SK-N-SH (cell line): Measurements from ENCODE around the gene LPAR1. TPM values are rescaled to one million over a fixed set of nuclear protein-coding genes. Genes with fewer than 3 reads are reported as not detected.

Experiments
- CTCF ChIA-PET: fragments of 300-600, 350-600 bp; formaldehyde crosslinking; extraction: SDS; loops from one replicate; lab custom pipeline; 2021; lab: Yijun Ruan, JAX
- POLR2A ChIA-PET: fragments of 350-600 bp; sonication (Branson Sonifier 250); formaldehyde crosslinking; extraction: SDS; loops from one replicate; lab custom pipeline; 2020; ENCODE audit warnings: antibody characterized with exemption, inconsistent platforms; lab: Yijun Ruan, JAX
- DNase-seq: peaks from one replicate; pipeline ENCODE4 v3.0.0; 2012
- H2AFZ ChIP-seq: fragments of 200-600 bp; sonication (generic); 2 replicates; pipeline ENCODE4 v1.8.1; 2016; ENCODE audit warnings: antibody characterized with exemption, mild to moderate bottlenecking, low read depth
- H3F3A ChIP-seq: fragments of 200-600 bp; sonication (generic); replicated peaks from 2 replicates; pipeline ENCODE3; 2016; ENCODE audit warnings: antibody characterized with exemption, mild to moderate bottlenecking; ENCODE audit not compliant: insufficient read depth
- H3K27ac ChIP-seq, 2 experiments: fragments of 200-500 bp in 1 of 2; fragments of 200-600 bp in 1 of 2; sonication (Bioruptor generic) in 1 of 2; sonication (generic), shearing (Covaris generic) in 1 of 2; 2 replicates each; pipeline versions ENCODE4 v1.5.1 to v1.6.1; 2014 to 2016; ENCODE audit warnings: low read depth in 2 of 2, inconsistent platforms in 1 of 2, low read length in 1 of 2, mild to moderate bottlenecking in 1 of 2, mixed read lengths in 1 of 2
- H3K27me3 ChIP-seq: fragments of 200-600 bp; sonication (generic), shearing (Covaris generic); 2 replicates; pipeline ENCODE4 v1.6.1; 2016; ENCODE audit warnings: mixed run types; ENCODE audit not compliant: insufficient read depth
- H3K36me3 ChIP-seq, 2 experiments: fragments of 200-500 bp in 1 of 2; fragments of 200-600 bp in 1 of 2; sonication (Bioruptor generic) in 1 of 2; sonication (generic) in 1 of 2; replicated peaks in 1 of 2; 2 replicates each; pipeline versions ENCODE3 to v1.5.1; 2014 to 2016; ENCODE audit warnings: low read length in 1 of 2, mild to moderate bottlenecking in 1 of 2; ENCODE audit not compliant: insufficient read depth in 2 of 2, control insufficient read depth in 1 of 2
- H3K4me1 ChIP-seq, 2 experiments: fragments of 200-500 bp in 1 of 2; fragments of 200-600 bp in 1 of 2; sonication (Bioruptor generic) in 1 of 2; sonication (generic), shearing (Covaris generic) in 1 of 2; 2 replicates each; pipeline versions ENCODE4 v1.5.1 to v1.6.1; 2014 to 2016; ENCODE audit warnings: low read depth in 1 of 2, low read length in 1 of 2, mixed run types in 1 of 2; ENCODE audit not compliant: insufficient read depth in 2 of 2, control insufficient read depth in 1 of 2
- H3K4me2 ChIP-seq: fragments of 200-600 bp; sonication (generic), shearing (Covaris generic); 2 replicates; pipeline ENCODE4 v1.6.1; 2017; ENCODE audit warnings: mixed run types
- H3K4me3 ChIP-seq, 2 experiments: fragments of 200-500 bp in 1 of 2; fragments of 200-600 bp in 1 of 2; sonication (Bioruptor generic) in 1 of 2; sonication (generic), shearing (Covaris generic) in 1 of 2; 2 replicates each; pipeline versions ENCODE4 v1.5.1 to v1.8.1; 2014 to 2016; ENCODE audit warnings: low read depth in 2 of 2, inconsistent platforms in 1 of 2, low read length in 1 of 2, mild to moderate bottlenecking in 1 of 2, mixed read lengths in 1 of 2, moderate library complexity in 1 of 2
- H3K79me2 ChIP-seq: fragments of 200-600 bp; sonication (generic); 2 replicates; pipeline ENCODE4 v1.8.1; 2017; ENCODE audit warnings: mild to moderate bottlenecking; ENCODE audit not compliant: insufficient read depth
- H3K9ac ChIP-seq: fragments of 200-600 bp; sonication (generic); 2 replicates; pipeline ENCODE4 v1.6.1; 2017; ENCODE audit warnings: mixed run types
- H3K9me2 ChIP-seq: fragments of 200-600 bp; sonication (generic); 2 replicates; pipeline ENCODE4 v1.6.1; 2017; ENCODE audit warnings: mixed run types
- H3K9me3 ChIP-seq: fragments of 200-600 bp; sonication (generic); 2 replicates; pipeline ENCODE4 v1.6.1; 2017; ENCODE audit warnings: mixed run types, mild to moderate bottlenecking, moderate library complexity
- H4K20me1 ChIP-seq: fragments of 200-600 bp; sonication (generic); 2 replicates; pipeline ENCODE4 v1.6.1; 2017; ENCODE audit warnings: mild to moderate bottlenecking, mixed run types; ENCODE audit not compliant: insufficient read depth
- CHD2 ChIP-seq: fragments of 150-350 bp; IDR thresholded peaks from 2 replicates; pipeline ENCODE4 v1.6.1; 2018; ENCODE audit warnings: low read length; ENCODE audit not compliant: partially characterized antibody
- ELF1 ChIP-seq: IDR thresholded peaks from 2 replicates; pipeline ENCODE4 v1.4.0; 2012
- GABPA ChIP-seq: IDR thresholded peaks from 2 replicates; pipeline ENCODE4 v1.4.0; 2012; ENCODE audit warnings: low read depth, mild to moderate bottlenecking
- GATA2 ChIP-seq: sonication (generic); formaldehyde crosslinking; IDR thresholded peaks from 2 replicates; pipeline ENCODE4 v1.5.0; 2020; ENCODE audit warnings: mild to moderate bottlenecking, missing genetic modification reagents
- JUND ChIP-seq: IDR thresholded peaks from 2 replicates; pipeline ENCODE4 v1.4.0; 2012
- NRF1 ChIP-seq: IDR thresholded peaks from 2 replicates; pipeline ENCODE4 v1.6.1; 2012; ENCODE audit warnings: low read depth, mild to moderate bottlenecking, low read length
- POLR2AphosphoS5 ChIP-seq: IDR thresholded peaks from 2 replicates; pipeline ENCODE4 v1.6.1; 2012; ENCODE audit warnings: low read depth, low read length
- RAD21 ChIP-seq: IDR thresholded peaks from 2 replicates; pipeline ENCODE4 v1.6.1; 2012; ENCODE audit warnings: mild to moderate bottlenecking, low read length
- RCOR1 ChIP-seq: fragments of 150-350 bp; IDR thresholded peaks from 2 replicates; pipeline ENCODE4 v1.6.1; 2017; ENCODE audit warnings: antibody characterized with exemption, low read length
- RXRA ChIP-seq: IDR thresholded peaks from 2 replicates; pipeline ENCODE4 v1.4.0; 2012; ENCODE audit warnings: low read depth, mild to moderate bottlenecking, borderline replicate concordance
- SMC3 ChIP-seq: IDR thresholded peaks from 2 replicates; pipeline ENCODE4 v1.6.1; 2012; ENCODE audit warnings: low read depth, low read length, improper control_type of control experiment
- YY1 ChIP-seq: IDR thresholded peaks from 2 replicates; pipeline ENCODE4 v1.4.0; 2012; ENCODE audit warnings: low read depth, mild to moderate bottlenecking
- WGBS: methylation state at CpG from one replicate; pipeline ENCODE4 v1.1.6; 2017; ENCODE audit warnings: low lambda C conversion rate; 5-methylcytosine and 5-hydroxymethylcytosine counted together
- polyA plus RNA-seq, 3 experiments: library from polyadenylated mRNA; depleted of rRNA; stranded (reverse); fragments of >200 nt; gene quantifications; 2 replicates each; pipeline ENCODE4 v1.2.3, GENCODE V29; 2012
- TF ChIP-seq, protein P1 (sequence below): IDR thresholded peaks from 2 replicates; pipeline ENCODE4 v1.4.0; 2012; ENCODE audit warnings: low read depth, borderline replicate concordance
- TF ChIP-seq, protein P2 (sequence below): fragments of 200-600 bp; sonication (generic); IDR thresholded peaks from 2 replicates; pipeline ENCODE4 v1.6.1; 2017; ENCODE audit warnings: antibody characterized with exemption, mild to moderate bottlenecking, moderate library complexity
- TF ChIP-seq, protein P3 (sequence below): IDR thresholded peaks from 2 replicates; pipeline ENCODE4; 2012

The LPAR1 gene
- polyA plus RNA-seq, 1 of the 3 experiments (the other 2 are of a cell fraction): 9.4 TPM

DNA sequence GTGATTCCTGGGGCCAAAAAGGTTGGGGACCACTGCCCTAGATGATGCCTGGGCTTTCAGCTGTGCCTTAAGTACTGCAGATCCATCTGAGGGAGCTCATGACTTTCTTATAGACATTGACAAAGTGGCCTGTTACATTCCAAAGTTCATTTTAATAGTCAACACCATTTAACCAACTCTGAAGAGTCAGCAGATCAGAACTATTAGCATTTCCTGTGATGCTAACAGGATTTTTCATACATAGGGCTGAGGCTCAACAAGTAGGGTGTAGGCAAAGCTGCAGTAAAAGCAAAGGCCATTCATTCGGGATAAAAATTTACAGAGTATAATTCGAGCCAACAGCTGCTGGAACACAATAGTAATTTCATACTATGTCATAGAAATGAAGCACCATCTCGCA lies 105.4 kb downstream of the LPAR1 start:
- no peaks in the 10 kb centered on the region for H3K9me3 ChIP-seq
- no peaks in the 10 kb centered on the region for H3K36me3 ChIP-seq
- no peak for DNase-seq
- H3K4me1 ChIP-seq: 0 out of 4 replicates have a peak, but pooled peaks cover 0 to 11% of the 10 kb centered on the region in 2 experiments
- H3K4me3 ChIP-seq: no peak overlapping the region
- H3K9ac ChIP-seq: no peak overlapping the region
- no peaks in the 10 kb centered on the region for H3F3A ChIP-seq
- no peaks in the 10 kb centered on the region for H3K27me3 ChIP-seq
- H3K79me2 ChIP-seq: no peaks in the 10 kb centered on the region
- ChIA-PET CTCF (no interaction called here), POLR2A (no interaction called here)
- no peaks in the 10 kb centered on the region for H4K20me1 ChIP-seq
- H3K27ac ChIP-seq: no peak overlapping the region
- no peak for TF ChIP-seq ELF1
- no peak overlapping the region for H3K4me2 ChIP-seq
- no peak overlapping the region for H2AFZ ChIP-seq
- no peaks in the 10 kb centered on the region for H3K9me2 ChIP-seq
- 85% methylated on average over 3 of the region's 3 CpGs for WGBS

DNA sequence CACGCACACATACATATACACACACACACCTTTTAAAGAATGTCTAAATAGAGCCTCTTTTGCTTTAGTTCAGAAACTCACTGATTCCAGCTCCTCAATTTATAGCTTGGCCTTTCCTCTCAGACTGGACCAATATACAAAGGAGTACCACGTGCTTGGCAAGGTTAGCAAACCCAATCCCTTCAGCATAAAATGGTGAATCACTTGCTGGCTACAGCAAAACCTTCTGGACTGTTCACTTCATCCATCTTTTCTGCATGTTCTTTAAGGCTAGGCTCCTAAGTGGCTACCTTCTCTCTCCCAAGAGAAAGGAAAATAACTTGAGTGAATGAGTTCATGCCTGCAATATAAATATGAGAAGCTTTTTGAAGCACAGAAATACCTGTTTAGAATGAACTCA lies 109.7 kb downstream of the LPAR1 start:
- Histone ChIP-seq H3K27ac (no peak overlapping the region), H3K9me2 (no peaks in the 10 kb centered on the region), H3F3A (no peaks in the 10 kb centered on the region), H4K20me1 (no peaks in the 10 kb centered on the region), H3K4me1 (no peaks in the 10 kb centered on the region; a peak in 1 of 4 replicates), H3K36me3 (no peaks in the 10 kb centered on the region), H3K27me3 (no peaks in the 10 kb centered on the region), H3K9me3 (no peaks in the 10 kb centered on the region), H2AFZ (no peak overlapping the region), H3K9ac (no peak overlapping the region), H3K4me3 (no peak overlapping the region), H3K79me2 (no peaks in the 10 kb centered on the region), H3K4me2 (no peak overlapping the region)
- ChIA-PET CTCF (no interaction called here), POLR2A (no interaction called here)
- WGBS: 80% methylated on average over 2 of the region's 2 CpGs
- TF ChIP-seq YY1: no peak
- TF ChIP-seq, protein P1, sequence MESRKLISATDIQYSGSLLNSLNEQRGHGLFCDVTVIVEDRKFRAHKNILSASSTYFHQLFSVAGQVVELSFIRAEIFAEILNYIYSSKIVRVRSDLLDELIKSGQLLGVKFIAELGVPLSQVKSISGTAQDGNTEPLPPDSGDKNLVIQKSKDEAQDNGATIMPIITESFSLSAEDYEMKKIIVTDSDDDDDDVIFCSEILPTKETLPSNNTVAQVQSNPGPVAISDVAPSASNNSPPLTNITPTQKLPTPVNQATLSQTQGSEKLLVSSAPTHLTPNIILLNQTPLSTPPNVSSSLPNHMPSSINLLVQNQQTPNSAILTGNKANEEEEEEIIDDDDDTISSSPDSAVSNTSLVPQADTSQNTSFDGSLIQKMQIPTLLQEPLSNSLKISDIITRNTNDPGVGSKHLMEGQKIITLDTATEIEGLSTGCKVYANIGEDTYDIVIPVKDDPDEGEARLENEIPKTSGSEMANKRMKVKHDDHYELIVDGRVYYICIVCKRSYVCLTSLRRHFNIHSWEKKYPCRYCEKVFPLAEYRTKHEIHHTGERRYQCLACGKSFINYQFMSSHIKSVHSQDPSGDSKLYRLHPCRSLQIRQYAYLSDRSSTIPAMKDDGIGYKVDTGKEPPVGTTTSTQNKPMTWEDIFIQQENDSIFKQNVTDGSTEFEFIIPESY: no peak
- no peak for DNase-seq

DNA sequence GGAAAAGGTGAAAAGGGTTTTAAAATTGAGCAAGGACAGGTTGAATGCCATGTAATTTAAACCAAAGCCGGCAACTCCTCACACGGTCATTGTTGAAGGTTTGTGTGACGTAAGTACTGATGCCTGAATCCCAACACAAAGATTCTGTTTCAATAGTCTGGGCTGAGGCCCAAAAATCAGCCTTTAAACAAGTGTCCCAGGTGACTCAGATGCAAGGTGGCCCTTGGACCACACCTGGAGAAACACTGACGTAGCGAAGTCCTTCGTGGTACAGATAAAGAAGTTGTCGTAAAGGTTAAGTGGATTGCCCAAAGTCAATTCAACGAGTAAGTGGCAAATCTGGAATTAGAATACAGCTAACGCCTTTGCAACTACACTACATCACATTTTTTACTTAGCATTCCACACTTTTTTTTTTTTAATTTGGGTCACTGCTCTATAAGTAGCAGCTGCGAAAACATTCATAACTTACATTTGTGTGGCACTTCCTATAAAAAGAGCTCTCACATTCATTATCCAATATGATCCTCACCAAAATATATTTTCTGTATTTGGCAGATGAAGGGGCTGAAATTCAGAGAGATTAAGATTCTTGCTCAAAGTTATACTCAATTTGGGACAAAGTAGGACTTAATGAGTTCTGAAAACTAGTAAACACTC lies 111.3 kb downstream of the LPAR1 start:
- DNase-seq: no peak
- H3K27ac ChIP-seq: no peak overlapping the region
- no peaks in the 10 kb centered on the region for H3F3A ChIP-seq
- H3K79me2 ChIP-seq: no peaks in the 10 kb centered on the region
- H3K9me3 ChIP-seq: no peaks in the 10 kb centered on the region
- no peak overlapping the region for H2AFZ ChIP-seq
- no peaks in the 10 kb centered on the region for H4K20me1 ChIP-seq
- WGBS: 94% methylated on average over 10 of the region's 10 CpGs
- H3K9me2 ChIP-seq: no peaks in the 10 kb centered on the region
- no peaks in the 10 kb centered on the region for H3K36me3 ChIP-seq
- H3K4me1 ChIP-seq: peaks cover 0 to 4% of the 10 kb centered on the region in 2 experiments; a peak in 1 of 4 replicates
- H3K4me2 ChIP-seq: no peak overlapping the region
- H3K9ac ChIP-seq: no peak overlapping the region
- no peaks in the 10 kb centered on the region for H3K27me3 ChIP-seq
- ChIA-PET CTCF (no interaction called here), POLR2A (no interaction called here)
- H3K4me3 ChIP-seq: no peak overlapping the region
- TF ChIP-seq, protein P2, sequence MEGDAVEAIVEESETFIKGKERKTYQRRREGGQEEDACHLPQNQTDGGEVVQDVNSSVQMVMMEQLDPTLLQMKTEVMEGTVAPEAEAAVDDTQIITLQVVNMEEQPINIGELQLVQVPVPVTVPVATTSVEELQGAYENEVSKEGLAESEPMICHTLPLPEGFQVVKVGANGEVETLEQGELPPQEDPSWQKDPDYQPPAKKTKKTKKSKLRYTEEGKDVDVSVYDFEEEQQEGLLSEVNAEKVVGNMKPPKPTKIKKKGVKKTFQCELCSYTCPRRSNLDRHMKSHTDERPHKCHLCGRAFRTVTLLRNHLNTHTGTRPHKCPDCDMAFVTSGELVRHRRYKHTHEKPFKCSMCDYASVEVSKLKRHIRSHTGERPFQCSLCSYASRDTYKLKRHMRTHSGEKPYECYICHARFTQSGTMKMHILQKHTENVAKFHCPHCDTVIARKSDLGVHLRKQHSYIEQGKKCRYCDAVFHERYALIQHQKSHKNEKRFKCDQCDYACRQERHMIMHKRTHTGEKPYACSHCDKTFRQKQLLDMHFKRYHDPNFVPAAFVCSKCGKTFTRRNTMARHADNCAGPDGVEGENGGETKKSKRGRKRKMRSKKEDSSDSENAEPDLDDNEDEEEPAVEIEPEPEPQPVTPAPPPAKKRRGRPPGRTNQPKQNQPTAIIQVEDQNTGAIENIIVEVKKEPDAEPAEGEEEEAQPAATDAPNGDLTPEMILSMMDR: no peak
- TF ChIP-seq RCOR1: no peak
- TF ChIP-seq SMC3: no peak
- TF ChIP-seq RXRA: no peak
- no peak for TF ChIP-seq NRF1
- no peak for TF ChIP-seq YY1
- TF ChIP-seq GABPA: no peak
- TF ChIP-seq POLR2AphosphoS5: no peak
- TF ChIP-seq, protein P1: no peak
- no peak for TF ChIP-seq GATA2 (CRISPR knock-in tag)
- no peak for TF ChIP-seq RAD21
- TF ChIP-seq, protein P3, sequence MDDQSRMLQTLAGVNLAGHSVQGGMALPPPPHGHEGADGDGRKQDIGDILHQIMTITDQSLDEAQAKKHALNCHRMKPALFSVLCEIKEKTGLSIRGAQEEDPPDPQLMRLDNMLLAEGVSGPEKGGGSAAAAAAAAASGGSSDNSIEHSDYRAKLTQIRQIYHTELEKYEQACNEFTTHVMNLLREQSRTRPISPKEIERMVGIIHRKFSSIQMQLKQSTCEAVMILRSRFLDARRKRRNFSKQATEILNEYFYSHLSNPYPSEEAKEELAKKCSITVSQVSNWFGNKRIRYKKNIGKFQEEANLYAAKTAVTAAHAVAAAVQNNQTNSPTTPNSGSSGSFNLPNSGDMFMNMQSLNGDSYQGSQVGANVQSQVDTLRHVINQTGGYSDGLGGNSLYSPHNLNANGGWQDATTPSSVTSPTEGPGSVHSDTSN: no peak
- no peak for TF ChIP-seq CHD2
- TF ChIP-seq JUND: no peak
